ENCODE data around the gene CACNA1H. TPM values are rescaled to one million over a fixed set of nuclear protein-coding genes. Genes with fewer than 3 reads are reported as not detected.

Gene CACNA1H
- polyA plus RNA-seq, 1 donor = 9.8 TPM

DNA sequence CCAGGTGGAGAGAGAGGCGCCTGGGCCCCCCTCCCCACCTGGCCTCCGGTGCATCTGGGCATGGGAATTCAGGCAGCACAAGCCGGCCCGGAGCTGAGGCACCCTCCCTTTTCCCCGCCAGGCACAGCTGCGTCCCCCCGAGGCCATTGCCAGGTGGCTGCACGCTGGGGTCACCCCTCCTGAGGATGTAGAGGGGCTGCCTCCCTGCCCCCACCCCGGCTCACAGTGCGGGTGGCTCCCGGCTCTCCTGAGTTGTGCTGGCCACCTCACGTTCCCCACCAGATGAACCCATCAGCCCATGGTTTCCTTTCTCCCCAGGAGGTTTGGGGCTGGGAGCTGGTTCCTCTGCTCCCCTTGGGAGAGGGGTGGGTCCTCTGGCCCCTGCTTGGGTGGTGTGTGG, 12.6 kb downstream of the CACNA1H start:
- H3K9me3 ChIP-seq (ENCODE audit: control insufficient read depth, low read depth, low read length) = peaks cover 6% of the 10 kb centered on the region
- H3K27ac ChIP-seq (ENCODE audit: low read length) = no peak overlapping the region
- H3K27me3 ChIP-seq (ENCODE audit: control insufficient read depth, insufficient read depth, low read length) = peaks cover under 1% of the 10 kb centered on the region
- no peak overlapping the region for H3K4me3 ChIP-seq (ENCODE audit: low read length)
- DNase-seq = no peak
- H3K4me1 ChIP-seq (ENCODE audit: control insufficient read depth, insufficient read depth, low read length) = peaks cover 8% of the 10 kb centered on the region
- WGBS (ENCODE audit: insufficient coverage, low lambda C conversion rate) = no CpG with 5 or more reads among the region's 12 CpGs
- H3K36me3 ChIP-seq (ENCODE audit: control insufficient read depth, insufficient read depth, low read length) = no peaks in the 10 kb centered on the region

GRCh38 chr16:1167276-1168107, 14.6 kb downstream of the CACNA1H start:
- H3K27me3 ChIP-seq (ENCODE audit: control insufficient read depth, insufficient read depth, low read length) = no peaks in the 10 kb centered on the region
- H3K9me3 ChIP-seq (ENCODE audit: control insufficient read depth, low read depth, low read length) = peaks cover 6% of the 10 kb centered on the region
- H3K4me3 ChIP-seq (ENCODE audit: low read length) = no peak overlapping the region
- H3K27ac ChIP-seq (ENCODE audit: low read length) = no peak overlapping the region
- peaks cover 8% of the 10 kb centered on the region for H3K4me1 ChIP-seq (ENCODE audit: control insufficient read depth, insufficient read depth, low read length)
- DNase-seq = no peak
- WGBS (ENCODE audit: insufficient coverage, low lambda C conversion rate) = no CpG with 5 or more reads among the region's 52 CpGs
- H3K36me3 ChIP-seq (ENCODE audit: control insufficient read depth, insufficient read depth, low read length) = no peaks in the 10 kb centered on the region

GRCh38 chr16:1168837-1169236, 15.9 kb downstream of the CACNA1H start:
- H3K27ac ChIP-seq (ENCODE audit: low read length) = no peak overlapping the region
- no peaks in the 10 kb centered on the region for H3K36me3 ChIP-seq (ENCODE audit: control insufficient read depth, insufficient read depth, low read length)
- peaks cover 6% of the 10 kb centered on the region for H3K9me3 ChIP-seq (ENCODE audit: control insufficient read depth, low read depth, low read length)
- no CpG with 5 or more reads among the region's 18 CpGs for WGBS (ENCODE audit: insufficient coverage, low lambda C conversion rate)
- H3K27me3 ChIP-seq (ENCODE audit: control insufficient read depth, insufficient read depth, low read length) = no peaks in the 10 kb centered on the region
- peaks cover 8% of the 10 kb centered on the region for H3K4me1 ChIP-seq (ENCODE audit: control insufficient read depth, insufficient read depth, low read length)
- no peak overlapping the region for H3K4me3 ChIP-seq (ENCODE audit: low read length)
- DNase-seq = no peak

GRCh38 chr16:1169285-1170075, 16.6 kb downstream of the CACNA1H start:
- DNase-seq = no peak
- H3K27ac ChIP-seq (ENCODE audit: low read length) = peak overlapping the region; percentile 48
- no CpG with 5 or more reads among the region's 45 CpGs for WGBS (ENCODE audit: insufficient coverage, low lambda C conversion rate)

DNA sequence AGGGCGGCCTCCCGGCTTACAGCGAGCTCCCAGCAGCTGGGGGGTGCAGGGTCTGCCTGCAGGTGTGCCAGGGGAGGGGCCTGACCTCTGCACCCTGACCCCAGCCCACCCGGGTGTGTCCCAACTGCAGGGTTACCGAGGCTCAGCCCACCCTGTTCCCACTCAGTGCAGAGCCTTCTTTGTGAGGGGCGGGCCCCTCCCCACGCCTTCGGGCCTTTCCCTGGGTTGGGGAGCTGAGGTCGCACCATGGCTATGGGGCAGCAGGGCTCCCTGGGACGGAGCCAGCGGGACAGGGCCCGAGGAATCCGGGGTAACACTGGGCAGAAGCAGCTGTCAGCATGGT, 17.1 kb downstream of the CACNA1H start:
- Histone ChIP-seq H3K9me3 (ENCODE audit: control insufficient read depth, low read depth, low read length) (peaks cover 6% of the 10 kb centered on the region), H3K36me3 (ENCODE audit: control insufficient read depth, insufficient read depth, low read length) (no peaks in the 10 kb centered on the region), H3K4me1 (ENCODE audit: control insufficient read depth, insufficient read depth, low read length) (peaks cover 8% of the 10 kb centered on the region), H3K27me3 (ENCODE audit: control insufficient read depth, insufficient read depth, low read length) (no peaks in the 10 kb centered on the region), H3K4me3 (ENCODE audit: low read length) (no peak overlapping the region), H3K27ac (ENCODE audit: low read length) (no peak overlapping the region)
- DNase-seq = no peak
- WGBS (ENCODE audit: insufficient coverage, low lambda C conversion rate) = no CpG with 5 or more reads among the region's 13 CpGs

More at GRCh38 chr16:1169285-1170075, 16.6 kb downstream of the CACNA1H start:
- H3K4me3 ChIP-seq (ENCODE audit: low read length) = no peak overlapping the region
- no peaks in the 10 kb centered on the region for H3K36me3 ChIP-seq (ENCODE audit: control insufficient read depth, insufficient read depth, low read length)
- H3K4me1 ChIP-seq (ENCODE audit: control insufficient read depth, insufficient read depth, low read length) = peaks cover 8% of the 10 kb centered on the region
- no peaks in the 10 kb centered on the region for H3K27me3 ChIP-seq (ENCODE audit: control insufficient read depth, insufficient read depth, low read length)
- peaks cover 6% of the 10 kb centered on the region for H3K9me3 ChIP-seq (ENCODE audit: control insufficient read depth, low read depth, low read length)

GRCh38 chr16:1171001-1171400, 18.1 kb downstream of the CACNA1H start:
- H3K27me3 ChIP-seq (ENCODE audit: control insufficient read depth, insufficient read depth, low read length) = no peaks in the 10 kb centered on the region
- H3K9me3 ChIP-seq (ENCODE audit: control insufficient read depth, low read depth, low read length) = peaks cover 6% of the 10 kb centered on the region
- peaks cover 8% of the 10 kb centered on the region for H3K4me1 ChIP-seq (ENCODE audit: control insufficient read depth, insufficient read depth, low read length)
- no peaks in the 10 kb centered on the region for H3K36me3 ChIP-seq (ENCODE audit: control insufficient read depth, insufficient read depth, low read length)
- no peak for DNase-seq
- no peak overlapping the region for H3K27ac ChIP-seq (ENCODE audit: low read length)
- WGBS (ENCODE audit: insufficient coverage, low lambda C conversion rate) = no CpG with 5 or more reads among the region's 12 CpGs
- H3K4me3 ChIP-seq (ENCODE audit: low read length) = no peak overlapping the region

GRCh38 chr16:1171854-1172428, 19.0 kb downstream of the CACNA1H start:
- peaks cover 8% of the 10 kb centered on the region for H3K4me1 ChIP-seq (ENCODE audit: control insufficient read depth, insufficient read depth, low read length)

DNA sequence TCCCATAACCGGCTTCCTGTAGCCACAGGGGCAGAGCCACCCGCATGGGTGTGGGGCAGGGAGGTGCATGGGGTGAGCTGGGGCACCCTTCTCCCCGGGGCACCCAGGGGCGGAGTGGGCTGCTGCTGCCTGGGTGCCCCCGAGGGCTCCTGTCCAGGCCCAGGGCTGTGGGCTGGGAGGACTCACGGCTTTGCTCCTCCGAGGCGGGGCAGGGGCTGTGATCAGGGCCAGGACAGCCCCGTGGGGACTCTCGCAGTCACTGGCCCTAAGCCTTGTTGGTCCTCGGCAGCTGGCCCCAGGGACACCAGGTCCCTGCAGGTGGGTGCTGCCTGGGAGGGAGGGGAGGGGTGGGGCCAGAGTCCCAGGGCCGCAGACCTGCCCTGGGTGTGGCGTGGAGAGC, 19.7 kb downstream of the CACNA1H start:
- no peaks in the 10 kb centered on the region for H3K27me3 ChIP-seq (ENCODE audit: control insufficient read depth, insufficient read depth, low read length)
- no peaks in the 10 kb centered on the region for H3K36me3 ChIP-seq (ENCODE audit: control insufficient read depth, insufficient read depth, low read length)
- peaks cover 6% of the 10 kb centered on the region for H3K4me1 ChIP-seq (ENCODE audit: control insufficient read depth, insufficient read depth, low read length)
- H3K9me3 ChIP-seq (ENCODE audit: control insufficient read depth, low read depth, low read length) = peaks cover 1% of the 10 kb centered on the region
- no peak overlapping the region for H3K4me3 ChIP-seq (ENCODE audit: low read length)
- no CpG with 5 or more reads among the region's 13 CpGs for WGBS (ENCODE audit: insufficient coverage, low lambda C conversion rate)
- H3K27ac ChIP-seq (ENCODE audit: low read length) = no peak overlapping the region
- DNase-seq = no peak

More at GRCh38 chr16:1171854-1172428, 19.0 kb downstream of the CACNA1H start:
- no peak overlapping the region for H3K4me3 ChIP-seq (ENCODE audit: low read length)
- no peaks in the 10 kb centered on the region for H3K27me3 ChIP-seq (ENCODE audit: control insufficient read depth, insufficient read depth, low read length)
- H3K27ac ChIP-seq (ENCODE audit: low read length) = no peak overlapping the region
- no peak for DNase-seq
- no CpG with 5 or more reads among the region's 36 CpGs for WGBS (ENCODE audit: insufficient coverage, low lambda C conversion rate)
- H3K36me3 ChIP-seq (ENCODE audit: control insufficient read depth, insufficient read depth, low read length) = no peaks in the 10 kb centered on the region
- H3K9me3 ChIP-seq (ENCODE audit: control insufficient read depth, low read depth, low read length) = peaks cover 6% of the 10 kb centered on the region

DNA sequence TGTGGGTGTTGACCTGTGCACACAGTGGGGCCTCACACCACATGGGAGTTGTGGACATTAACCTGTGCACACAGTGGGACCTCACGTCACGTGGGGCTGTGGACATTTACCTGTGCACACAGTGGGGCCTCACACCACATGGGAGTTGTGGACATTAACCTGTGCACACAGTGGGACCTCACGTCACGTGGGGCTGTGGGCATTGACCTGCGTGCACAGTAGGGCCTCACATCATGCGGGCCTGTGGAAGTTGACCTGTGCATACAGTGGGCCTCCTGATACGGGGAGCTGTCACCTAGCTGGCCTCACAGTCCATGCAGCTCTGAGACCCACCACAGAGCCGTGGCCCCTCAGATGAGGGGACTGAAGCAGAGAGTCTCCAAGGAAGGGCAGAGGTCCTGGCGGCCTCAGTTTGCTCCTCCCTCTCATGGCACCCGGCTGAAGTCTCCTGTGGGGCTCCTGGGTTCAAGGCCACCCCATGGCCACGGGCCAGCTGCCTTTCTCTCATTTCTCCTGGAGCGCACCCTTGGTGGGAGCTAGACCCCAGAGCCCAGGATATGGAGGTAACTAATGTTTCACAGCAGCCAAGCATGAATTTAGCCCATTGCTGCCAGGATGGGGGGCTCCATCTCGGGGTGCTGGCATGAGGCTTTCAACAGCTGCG, 21.0 kb downstream of the CACNA1H start:
- no peak overlapping the region for H3K27ac ChIP-seq (ENCODE audit: low read length)
- peaks cover 2% of the 10 kb centered on the region for H3K4me1 ChIP-seq (ENCODE audit: control insufficient read depth, insufficient read depth, low read length)

More for the DNA sequence above, 21.0 kb downstream of the CACNA1H start:
- DNase-seq = no peak
- no CpG with 5 or more reads among the region's 14 CpGs for WGBS (ENCODE audit: insufficient coverage, low lambda C conversion rate)
- no peak overlapping the region for H3K4me3 ChIP-seq (ENCODE audit: low read length)
- no peaks in the 10 kb centered on the region for H3K9me3 ChIP-seq (ENCODE audit: control insufficient read depth, low read depth, low read length)
- H3K36me3 ChIP-seq (ENCODE audit: control insufficient read depth, insufficient read depth, low read length) = no peaks in the 10 kb centered on the region
- no peaks in the 10 kb centered on the region for H3K27me3 ChIP-seq (ENCODE audit: control insufficient read depth, insufficient read depth, low read length)
